ENCODE measurements around the gene TEX51. TPM values are rescaled to one million over a fixed set of nuclear protein-coding genes. Genes with fewer than 3 reads are reported as not detected.

Gene TEX51
- total RNA-seq, 1 donor from 2014 or later = not detected

DNA sequence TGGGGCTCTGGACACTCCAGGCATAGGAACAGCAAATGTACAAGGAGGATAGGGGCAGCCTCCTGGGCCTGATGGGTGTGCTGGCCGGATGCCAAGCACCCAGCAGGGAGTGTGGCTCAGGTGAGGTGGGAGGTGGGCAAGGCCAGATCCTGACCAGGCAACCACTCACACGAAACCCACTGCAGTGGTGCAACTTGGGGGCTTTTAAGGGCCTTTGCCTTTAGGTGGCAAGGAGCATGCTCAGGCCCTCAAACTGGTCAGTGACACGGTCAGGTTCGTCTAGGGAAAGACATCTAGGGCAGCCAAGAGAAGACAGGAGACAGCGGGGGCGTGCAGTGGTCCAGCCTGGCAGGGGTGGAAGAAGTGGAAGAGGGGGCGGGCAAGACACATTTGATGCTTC is 18.4 kb upstream of the TEX51 start:
- H3K4me1 Mint-ChIP-seq (ENCODE audit: unreplicated experiment) = no peaks in the 10 kb centered on the region
- H3K27ac Mint-ChIP-seq (ENCODE audit: unreplicated experiment) = no peak overlapping the region
- DNase-seq (ENCODE audit: extremely low spot score, unreplicated experiment) = peak; percentile 76
- H3K36me3 Mint-ChIP-seq (ENCODE audit: unreplicated experiment) = no peaks in the 10 kb centered on the region
- H3K9me3 Mint-ChIP-seq (ENCODE audit: unreplicated experiment) = peaks cover 5% of the 10 kb centered on the region
- TF ChIP-seq, protein P1, sequence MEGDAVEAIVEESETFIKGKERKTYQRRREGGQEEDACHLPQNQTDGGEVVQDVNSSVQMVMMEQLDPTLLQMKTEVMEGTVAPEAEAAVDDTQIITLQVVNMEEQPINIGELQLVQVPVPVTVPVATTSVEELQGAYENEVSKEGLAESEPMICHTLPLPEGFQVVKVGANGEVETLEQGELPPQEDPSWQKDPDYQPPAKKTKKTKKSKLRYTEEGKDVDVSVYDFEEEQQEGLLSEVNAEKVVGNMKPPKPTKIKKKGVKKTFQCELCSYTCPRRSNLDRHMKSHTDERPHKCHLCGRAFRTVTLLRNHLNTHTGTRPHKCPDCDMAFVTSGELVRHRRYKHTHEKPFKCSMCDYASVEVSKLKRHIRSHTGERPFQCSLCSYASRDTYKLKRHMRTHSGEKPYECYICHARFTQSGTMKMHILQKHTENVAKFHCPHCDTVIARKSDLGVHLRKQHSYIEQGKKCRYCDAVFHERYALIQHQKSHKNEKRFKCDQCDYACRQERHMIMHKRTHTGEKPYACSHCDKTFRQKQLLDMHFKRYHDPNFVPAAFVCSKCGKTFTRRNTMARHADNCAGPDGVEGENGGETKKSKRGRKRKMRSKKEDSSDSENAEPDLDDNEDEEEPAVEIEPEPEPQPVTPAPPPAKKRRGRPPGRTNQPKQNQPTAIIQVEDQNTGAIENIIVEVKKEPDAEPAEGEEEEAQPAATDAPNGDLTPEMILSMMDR (IDR thresholded peaks at IDR 0.05) = no peak
- H3K4me3 Mint-ChIP-seq (ENCODE audit: unreplicated experiment) = no peak overlapping the region
- H3K27me3 Mint-ChIP-seq (ENCODE audit: unreplicated experiment) = no peaks in the 10 kb centered on the region

DNA sequence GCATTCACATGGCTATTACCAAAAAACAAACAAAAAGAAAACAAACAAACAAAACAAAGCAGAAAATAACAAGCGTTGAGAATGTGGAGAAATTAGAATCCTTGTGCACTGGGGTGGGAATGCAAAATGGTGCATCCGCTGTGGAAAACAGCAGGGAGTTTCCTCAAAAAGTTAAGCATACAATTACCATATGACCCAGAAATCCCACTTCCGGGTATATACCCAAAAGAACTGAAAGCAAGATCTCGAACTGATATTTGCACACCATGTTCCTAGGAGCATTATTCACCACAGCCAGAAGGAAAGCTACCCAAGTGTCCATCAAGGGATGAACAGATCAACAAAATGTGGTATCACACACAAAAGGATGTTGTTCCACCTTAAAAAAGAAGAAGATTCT is 17.9 kb upstream of the TEX51 start:
- Mint-ChIP-seq H3K9me3 (ENCODE audit: unreplicated experiment) (peaks cover under 1% of the 10 kb centered on the region), H3K4me1 (ENCODE audit: unreplicated experiment) (no peaks in the 10 kb centered on the region), H3K27ac (ENCODE audit: unreplicated experiment) (no peak overlapping the region), H3K27me3 (ENCODE audit: unreplicated experiment) (no peaks in the 10 kb centered on the region), H3K4me3 (ENCODE audit: unreplicated experiment) (no peak overlapping the region), H3K36me3 (ENCODE audit: unreplicated experiment) (no peaks in the 10 kb centered on the region)
- TF ChIP-seq, protein P1 (IDR thresholded peaks at IDR 0.05) = no peak
- no peak for DNase-seq (ENCODE audit: extremely low spot score, unreplicated experiment)

DNA sequence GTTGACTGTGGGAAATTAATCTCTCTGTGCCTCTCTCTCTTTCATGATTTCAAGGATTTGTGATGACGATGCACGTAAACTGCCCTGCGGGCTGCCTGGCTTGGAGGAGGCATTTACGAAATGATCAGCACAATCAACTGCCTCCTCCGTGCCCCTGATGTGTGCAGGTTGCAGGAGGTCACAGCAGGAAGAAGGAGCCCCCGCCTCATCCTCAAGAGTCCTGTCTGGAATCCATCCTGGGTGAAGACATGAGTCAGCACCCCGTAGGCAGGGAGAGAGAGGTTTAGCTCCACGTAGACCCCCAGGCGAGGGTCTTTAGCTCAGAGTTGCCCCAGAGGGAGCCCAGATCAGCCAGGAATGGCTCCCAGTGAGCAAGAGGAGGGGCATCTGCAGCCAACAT is 17.1 kb upstream of the TEX51 start:
- Mint-ChIP-seq H3K27me3 (ENCODE audit: unreplicated experiment) (no peaks in the 10 kb centered on the region), H3K36me3 (ENCODE audit: unreplicated experiment) (no peaks in the 10 kb centered on the region), H3K27ac (ENCODE audit: unreplicated experiment) (no peak overlapping the region), H3K4me3 (ENCODE audit: unreplicated experiment) (no peak overlapping the region), H3K9me3 (ENCODE audit: unreplicated experiment) (no peaks in the 10 kb centered on the region), H3K4me1 (ENCODE audit: unreplicated experiment) (peaks cover 1% of the 10 kb centered on the region)
- peak; percentile 53 for DNase-seq (ENCODE audit: extremely low spot score, unreplicated experiment)
- TF ChIP-seq, protein P1 (IDR thresholded peaks at IDR 0.05) = no peak

DNA sequence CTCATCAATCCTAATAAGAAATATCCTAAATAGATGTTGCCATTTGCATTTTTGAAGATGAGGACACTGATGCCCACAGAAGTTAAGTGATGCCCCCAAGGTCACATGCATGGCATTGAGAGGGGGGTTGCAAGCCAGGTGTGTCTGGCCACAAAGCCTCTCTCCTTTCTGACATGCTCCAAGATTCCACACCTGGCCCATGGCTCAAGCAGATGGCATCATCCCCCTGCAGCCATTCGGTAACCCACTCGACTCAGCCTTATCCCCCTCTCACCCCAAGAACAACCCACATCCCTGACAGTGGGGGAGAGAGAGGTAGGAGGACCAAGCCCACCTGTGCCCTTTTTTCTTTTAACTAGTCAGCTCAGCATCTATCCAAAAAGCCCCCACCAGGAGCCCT is 16.5 kb upstream of the TEX51 start:
- no peak for DNase-seq (ENCODE audit: extremely low spot score, unreplicated experiment)
- no peaks in the 10 kb centered on the region for H3K27me3 Mint-ChIP-seq (ENCODE audit: unreplicated experiment)
- TF ChIP-seq, protein P1 (IDR thresholded peaks at IDR 0.05) = no peak

DNA sequence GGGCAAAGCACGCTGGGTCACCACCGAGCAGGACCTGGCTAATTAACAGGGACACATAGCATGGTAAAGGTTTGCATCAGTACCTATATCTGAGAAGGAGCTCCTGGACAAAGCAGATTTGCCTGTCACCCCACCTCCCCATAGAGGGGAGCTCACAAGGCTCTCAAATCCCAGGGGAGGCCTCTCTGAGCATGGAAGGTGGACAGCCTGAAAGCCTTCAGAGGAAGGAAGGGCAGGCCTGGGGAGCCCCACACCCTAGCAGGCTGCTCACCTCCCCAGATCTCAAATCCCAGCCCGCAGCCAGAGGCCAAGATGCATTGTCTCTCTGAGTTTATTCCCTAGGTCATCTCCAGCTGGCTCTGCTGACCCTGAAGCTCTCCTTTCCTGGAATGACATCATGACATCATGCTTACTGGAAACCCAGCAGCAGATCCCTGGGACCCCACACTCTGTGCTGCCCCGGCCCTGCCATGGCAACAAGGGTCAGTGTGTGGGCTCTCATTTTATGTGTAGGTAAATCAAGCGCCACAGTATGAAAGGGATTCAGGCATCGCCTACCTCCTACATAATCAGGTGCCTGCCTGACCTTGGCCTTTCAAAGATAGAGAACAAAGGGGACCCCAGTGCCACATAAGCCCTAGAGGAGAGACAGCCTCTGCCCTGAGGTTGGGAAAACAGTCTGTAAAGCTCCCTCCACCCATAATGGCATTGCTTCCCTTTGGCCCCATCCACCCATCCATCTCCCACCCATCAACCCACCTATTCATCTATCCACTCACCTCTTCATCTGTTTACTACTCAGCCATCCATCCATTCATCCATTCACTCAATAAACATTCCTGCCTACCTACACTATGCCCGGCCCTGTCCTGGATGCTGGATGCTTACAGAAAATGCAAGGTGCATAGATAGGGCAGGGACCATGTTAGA is 15.7 kb upstream of the TEX51 start:
- Mint-ChIP-seq H3K4me1 (ENCODE audit: unreplicated experiment) (peaks cover 1% of the 10 kb centered on the region), H3K27me3 (ENCODE audit: unreplicated experiment) (no peaks in the 10 kb centered on the region), H3K9me3 (ENCODE audit: unreplicated experiment) (no peaks in the 10 kb centered on the region), H3K36me3 (ENCODE audit: unreplicated experiment) (no peaks in the 10 kb centered on the region), H3K4me3 (ENCODE audit: unreplicated experiment) (no peak overlapping the region), H3K27ac (ENCODE audit: unreplicated experiment) (no peak overlapping the region)
- DNase-seq (ENCODE audit: extremely low spot score, unreplicated experiment) = peak; percentile 81
- TF ChIP-seq, protein P1 (IDR thresholded peaks at IDR 0.05) = no peak

More for the DNA sequence above, 16.5 kb upstream of the TEX51 start:
- Mint-ChIP-seq H3K4me3 (ENCODE audit: unreplicated experiment) (no peak overlapping the region), H3K9me3 (ENCODE audit: unreplicated experiment) (no peaks in the 10 kb centered on the region), H3K27ac (ENCODE audit: unreplicated experiment) (no peak overlapping the region), H3K36me3 (ENCODE audit: unreplicated experiment) (no peaks in the 10 kb centered on the region), H3K4me1 (ENCODE audit: unreplicated experiment) (peaks cover 1% of the 10 kb centered on the region)

Measured in osteocyte (in vitro differentiated cells).